GM12891 (cell line): ENCODE measurements around the gene USP43.
A peak's percentile ranks its signal among the peaks of the same experiment; 100 is the strongest.

ENCODE experiments used
- DNase-seq: peaks from one replicate; pipeline ENCODE4 v3.0.0; 2011; ENCODE audit warnings: low spot score; ENCODE audit not compliant: insufficient read length
- FAIRE-seq: peaks from 2 replicates; lab custom pipeline; 2011; peaks lifted over from hg19 to GRCh38; lab: Jason Lieb, UNC
- PAX5 ChIP-seq: IDR thresholded peaks from 2 replicates; pipeline ENCODE4 v1.6.1; 2011; ENCODE audit warnings: low read length, moderate library complexity, mild to moderate bottlenecking; ENCODE audit not compliant: insufficient read depth, severe bottlenecking
- POLR2A ChIP-seq: IDR thresholded peaks from 2 replicates; pipeline ENCODE4 v1.6.1; 2011; ENCODE audit warnings: low read depth, low read length, control low read depth
- POLR2AphosphoS5 ChIP-seq: IDR thresholded peaks from 2 replicates; pipeline ENCODE4 v1.6.1; 2011; ENCODE audit warnings: low read depth, low read length, control low read depth
- POU2F2 ChIP-seq: IDR thresholded peaks from 2 replicates; pipeline ENCODE4 v1.6.1; 2011; ENCODE audit warnings: low read depth, mild to moderate bottlenecking, control low read depth, low read length, moderate library complexity
- SPI1 ChIP-seq: IDR thresholded peaks from 2 replicates; pipeline ENCODE4 v1.6.1; 2011; ENCODE audit warnings: low read depth, low read length, control low read depth
- TAF1 ChIP-seq: IDR thresholded peaks from 2 replicates; pipeline ENCODE4 v1.6.1; 2011; ENCODE audit warnings: low read depth, low read length, control low read depth

Gene USP43

GRCh38 chr17:9729034-9729650, 83.8 kb downstream of the USP43 start:
- TF ChIP-seq TAF1 (no peak), POU2F2 (no peak), SPI1 (no peak), PAX5 (no peak), POLR2A (no peak), POLR2AphosphoS5 (no peak)

DNA sequence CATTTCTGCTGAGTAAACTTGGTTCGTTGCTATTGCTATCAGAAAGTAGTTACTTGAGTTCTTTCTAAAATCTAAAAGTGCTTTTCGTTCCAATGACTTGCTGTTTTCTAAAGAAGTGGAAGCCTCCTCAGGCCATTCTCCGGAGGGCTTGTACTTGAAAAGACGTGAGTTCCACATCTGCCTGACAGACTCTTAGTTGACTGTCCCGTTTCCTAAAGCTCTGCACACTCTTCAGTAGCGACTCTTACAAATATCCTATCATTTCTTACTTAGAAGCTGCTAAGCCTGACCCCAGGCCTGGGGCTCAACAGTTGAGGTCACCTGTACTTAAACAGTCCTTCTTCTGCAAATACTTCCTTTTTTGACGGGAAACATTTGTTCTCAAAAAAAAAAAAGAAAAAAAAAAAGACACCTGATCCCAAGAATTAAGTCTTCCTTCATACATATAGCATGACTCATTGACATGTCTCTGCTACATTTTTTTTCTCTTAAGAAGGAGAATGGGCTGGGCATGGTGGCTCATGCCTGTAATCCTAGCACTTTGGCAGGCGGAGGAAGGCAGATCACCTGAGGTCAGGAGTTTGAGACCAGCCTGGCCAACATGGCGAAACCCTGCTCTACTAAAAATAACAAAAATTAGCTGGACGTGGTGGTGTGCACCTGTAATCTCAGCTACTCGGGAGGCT, 84.6 kb downstream of the USP43 start:
- FAIRE-seq: no peak
- TF ChIP-seq SPI1 (no peak), POU2F2 (no peak), POLR2AphosphoS5 (no peak), PAX5 (no peak), TAF1 (no peak)
- no peak for DNase-seq

More at GRCh38 chr17:9729034-9729650, 83.8 kb downstream of the USP43 start:
- DNase-seq (peak; percentile 51), FAIRE-seq (no peak)

DNA sequence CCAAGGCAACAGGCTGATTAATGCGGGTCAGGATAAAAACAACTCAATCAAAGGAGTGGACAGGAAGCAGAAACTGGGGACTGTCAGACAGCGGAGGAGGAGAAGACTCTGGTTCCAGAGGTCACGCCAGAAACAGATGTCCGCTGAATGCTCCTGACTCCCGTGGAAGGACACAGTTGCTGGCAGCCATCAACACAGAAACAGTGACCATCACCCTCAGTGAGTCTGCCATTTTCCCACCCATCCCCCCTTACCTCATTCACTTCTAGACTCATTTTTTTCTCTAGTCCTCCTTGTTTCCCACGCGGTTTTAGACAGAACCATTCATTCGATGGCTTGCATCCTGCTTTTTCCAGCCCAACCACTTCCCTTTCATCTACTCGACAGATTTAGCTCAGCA, 105.2 kb downstream of the USP43 start:
- no peak for FAIRE-seq
- DNase-seq: no peak
- no peak for TF ChIP-seq TAF1
- TF ChIP-seq SPI1: no peak
- TF ChIP-seq POLR2AphosphoS5: no peak
- no peak for TF ChIP-seq POU2F2
- no peak for TF ChIP-seq PAX5
- no peak for TF ChIP-seq POLR2A

GRCh38 chr17:9755083-9755482, 109.8 kb downstream of the USP43 start:
- TF ChIP-seq SPI1: no peak
- no peak for TF ChIP-seq POLR2A
- TF ChIP-seq PAX5: no peak
- no peak for TF ChIP-seq POLR2AphosphoS5
- DNase-seq (no peak), FAIRE-seq (no peak)

- FAIRE-seq: no peak
- TF ChIP-seq SPI1 (no peak), TAF1 (no peak), POLR2AphosphoS5 (no peak), POLR2A (no peak), POU2F2 (no peak), PAX5 (no peak)
- DNase-seq: no peak
Observed at GRCh38 chr17:9760266-9760665, 114.9 kb downstream of the USP43 start.

GRCh38 chr17:9763643-9764042, 118.3 kb downstream of the USP43 start:
- FAIRE-seq (no peak), DNase-seq (no peak)
- TF ChIP-seq POLR2A (no peak), POLR2AphosphoS5 (no peak), PAX5 (no peak), POU2F2 (no peak), TAF1 (no peak), SPI1 (no peak)

DNA sequence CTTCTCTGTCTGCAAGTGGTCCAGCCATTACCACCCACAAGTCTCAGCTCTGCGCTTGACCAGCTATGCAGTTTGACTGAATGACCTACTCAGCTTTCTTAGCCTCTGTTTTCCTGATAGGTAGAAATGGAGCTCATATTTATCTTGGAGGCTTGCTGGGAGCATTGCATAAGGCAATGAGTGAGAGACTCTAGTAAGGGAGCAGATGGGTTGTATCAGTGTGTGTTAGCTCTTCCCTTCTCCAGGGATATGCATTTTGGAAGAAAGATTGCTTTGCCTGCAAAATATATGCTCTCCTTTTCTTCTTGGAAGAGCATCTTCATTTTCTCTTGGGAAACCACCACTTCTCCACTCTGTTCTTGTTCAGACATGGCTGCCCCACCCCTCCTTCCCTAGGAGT, 120.0 kb downstream of the USP43 start:
- DNase-seq: no peak
- FAIRE-seq: no peak
- TF ChIP-seq TAF1 (no peak), SPI1 (no peak)

- no peak for TF ChIP-seq POLR2AphosphoS5
- TF ChIP-seq SPI1: no peak
- TF ChIP-seq POLR2A: no peak
- TF ChIP-seq PAX5: no peak
- FAIRE-seq: no peak
- no peak for DNase-seq
Observed at GRCh38 chr17:9766970-9767369, 121.7 kb downstream of the USP43 start.

- no peak for TF ChIP-seq POLR2AphosphoS5
- no peak for TF ChIP-seq POLR2A
- no peak for TF ChIP-seq PAX5
- no peak for TF ChIP-seq POU2F2
- FAIRE-seq (no peak), DNase-seq (no peak)
Observed at GRCh38 chr17:9767432-9767991, 122.2 kb downstream of the USP43 start.

DNA sequence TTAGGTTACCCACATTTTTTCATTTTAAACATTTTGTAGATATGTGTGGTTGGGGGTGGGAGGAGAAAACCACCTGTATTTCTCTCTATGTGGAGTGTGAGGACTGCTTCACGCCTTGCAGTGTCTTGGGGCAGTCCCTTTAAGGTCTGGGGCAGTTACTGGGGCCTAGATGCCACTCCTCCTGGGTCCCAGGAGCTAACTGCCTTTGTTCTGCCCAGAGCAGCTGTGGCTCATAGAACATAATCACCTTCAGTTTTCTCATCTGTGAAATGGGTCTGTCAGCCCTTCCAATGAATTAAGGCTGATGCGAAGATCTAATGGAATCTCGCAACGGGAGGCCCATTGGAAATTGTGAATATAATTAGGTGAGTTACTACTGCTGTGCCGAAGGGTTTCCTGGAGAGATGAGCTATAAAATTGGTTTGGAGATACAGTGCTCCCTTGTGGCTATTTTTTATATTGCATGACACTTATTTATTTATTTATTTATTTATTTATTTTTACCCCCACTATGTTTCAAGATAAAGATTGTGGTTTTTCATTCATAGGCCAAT, 123.1 kb downstream of the USP43 start:
- DNase-seq (peak; percentile 30), FAIRE-seq (no peak)

More for the DNA sequence above, 123.1 kb downstream of the USP43 start:
- no peak for TF ChIP-seq SPI1
- no peak for TF ChIP-seq POU2F2
- TF ChIP-seq PAX5: no peak
- no peak for TF ChIP-seq POLR2AphosphoS5
- no peak for TF ChIP-seq TAF1
- TF ChIP-seq POLR2A: no peak
